Chondrocyte (in vitro differentiated cells): ENCODE data around the gene SAMD9L. TPM values are rescaled to one million over a fixed set of nuclear protein-coding genes. Genes with fewer than 3 reads are reported as not detected.

Experiments
- DNase-seq: peaks from one replicate; pipeline ENCODE4 v3.0.0; 2021; ENCODE audit warnings: mixed read lengths, low spot score
- H3K27ac Mint-ChIP-seq: one replicate; pipeline ENCODE4 v1.8.0; 2021; ENCODE audit warnings: mild to moderate bottlenecking, moderate library complexity, mixed read lengths; ENCODE audit not compliant: unreplicated experiment
- H3K27me3 Mint-ChIP-seq: 2 replicates; pipeline ENCODE4 v1.8.0; 2021; ENCODE audit warnings: low read depth, mixed read lengths
- H3K36me3 Mint-ChIP-seq: 2 replicates; pipeline ENCODE4 v1.8.0; 2021; ENCODE audit warnings: low read depth, mixed read lengths
- H3K4me1 Mint-ChIP-seq: 2 replicates; pipeline ENCODE4 v1.8.0; 2021; ENCODE audit warnings: low read depth, mild to moderate bottlenecking, mixed read lengths
- H3K4me3 Mint-ChIP-seq: one replicate; pipeline ENCODE4 v1.8.0; 2021; ENCODE audit warnings: mild to moderate bottlenecking, moderate library complexity, mixed read lengths; ENCODE audit not compliant: unreplicated experiment
- H3K9me3 Mint-ChIP-seq: 2 replicates; pipeline ENCODE4 v1.8.0; 2021; ENCODE audit warnings: low read depth, mixed read lengths
- CTCF ChIP-seq: fragments of 200-600 bp; sonication (generic); IDR thresholded peaks from 2 replicates; pipeline ENCODE4 v1.5.0; 2021; ENCODE audit warnings: antibody characterized with exemption, mild to moderate bottlenecking, moderate library complexity
- total RNA-seq: library from RNA; stranded (reverse); gene quantifications from 3 replicates; pipeline ENCODE4 v1.2.1, GENCODE V29; 2021

The SAMD9L gene
- total RNA-seq, 1 donor from 2014 or later = 6.9 TPM

- Mint-ChIP-seq H3K9me3 (no peaks in the 10 kb centered on the region), H3K27ac (no peak overlapping the region), H3K4me1 (no peaks in the 10 kb centered on the region), H3K36me3 (no peaks in the 10 kb centered on the region), H3K4me3 (no peak overlapping the region), H3K27me3 (peaks cover 62% of the 10 kb centered on the region)
- TF ChIP-seq CTCF = no peak
- DNase-seq = no peak
Measured at GRCh38 chr7:93179173-93179572, 31.0 kb upstream of the SAMD9L start.

GRCh38 chr7:93178213-93178612 is 30.0 kb upstream of the SAMD9L start:
- no peaks in the 10 kb centered on the region for H3K4me1 Mint-ChIP-seq
- no peaks in the 10 kb centered on the region for H3K9me3 Mint-ChIP-seq
- H3K36me3 Mint-ChIP-seq = no peaks in the 10 kb centered on the region
- DNase-seq = no peak
- no peak overlapping the region for H3K27ac Mint-ChIP-seq
- H3K4me3 Mint-ChIP-seq = no peak overlapping the region
- peak; percentile 74 for TF ChIP-seq CTCF
- H3K27me3 Mint-ChIP-seq = peaks cover 59% of the 10 kb centered on the region

GRCh38 chr7:93176992-93177580 is 28.9 kb upstream of the SAMD9L start:
- peaks cover 5% of the 10 kb centered on the region for H3K9me3 Mint-ChIP-seq
- TF ChIP-seq CTCF = no peak
- DNase-seq = no peak
- no peaks in the 10 kb centered on the region for H3K36me3 Mint-ChIP-seq
- H3K4me3 Mint-ChIP-seq = no peak overlapping the region
- H3K27ac Mint-ChIP-seq = no peak overlapping the region
- H3K27me3 Mint-ChIP-seq = peaks cover 51% of the 10 kb centered on the region
- no peaks in the 10 kb centered on the region for H3K4me1 Mint-ChIP-seq

GRCh38 chr7:93175219-93175618 is 27.0 kb upstream of the SAMD9L start:
- no peak for DNase-seq
- H3K36me3 Mint-ChIP-seq = peaks cover 3% of the 10 kb centered on the region
- TF ChIP-seq CTCF = peak; percentile 17
- no peak overlapping the region for H3K27ac Mint-ChIP-seq
- H3K4me3 Mint-ChIP-seq = no peak overlapping the region
- peaks cover 38% of the 10 kb centered on the region for H3K27me3 Mint-ChIP-seq
- H3K4me1 Mint-ChIP-seq = no peaks in the 10 kb centered on the region
- peaks cover 18% of the 10 kb centered on the region for H3K9me3 Mint-ChIP-seq

GRCh38 chr7:93172683-93173082 is 24.5 kb upstream of the SAMD9L start:
- H3K4me1 Mint-ChIP-seq = no peaks in the 10 kb centered on the region
- no peak overlapping the region for H3K27ac Mint-ChIP-seq
- TF ChIP-seq CTCF = no peak
- no peak for DNase-seq
- peaks cover 36% of the 10 kb centered on the region for H3K27me3 Mint-ChIP-seq
- peaks cover 26% of the 10 kb centered on the region for H3K9me3 Mint-ChIP-seq
- no peak overlapping the region for H3K4me3 Mint-ChIP-seq
- peaks cover 9% of the 10 kb centered on the region for H3K36me3 Mint-ChIP-seq
